ENCODE measurements around the gene SLC30A3.

The SLC30A3 gene

DNA sequence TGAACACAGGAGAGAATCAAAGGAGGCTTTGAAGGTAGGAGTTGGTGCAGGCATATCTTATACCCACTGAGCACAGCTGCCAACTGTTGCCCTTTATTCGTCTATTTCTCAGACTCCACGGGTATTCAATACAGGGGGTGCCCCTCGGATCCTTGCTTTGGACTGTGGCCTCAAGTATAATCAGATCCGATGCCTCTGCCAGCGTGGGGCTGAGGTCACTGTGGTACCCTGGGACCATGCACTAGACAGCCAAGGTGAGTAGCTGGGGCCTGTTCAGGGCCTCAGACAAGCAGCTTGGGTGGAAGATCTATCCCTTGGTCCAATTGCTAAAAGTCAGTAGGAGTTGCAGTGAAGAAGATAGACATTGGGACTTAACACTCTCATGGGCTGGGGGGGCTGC lies 40.4 kb downstream of the SLC30A3 start:
- DNase-seq, result no peak

DNA sequence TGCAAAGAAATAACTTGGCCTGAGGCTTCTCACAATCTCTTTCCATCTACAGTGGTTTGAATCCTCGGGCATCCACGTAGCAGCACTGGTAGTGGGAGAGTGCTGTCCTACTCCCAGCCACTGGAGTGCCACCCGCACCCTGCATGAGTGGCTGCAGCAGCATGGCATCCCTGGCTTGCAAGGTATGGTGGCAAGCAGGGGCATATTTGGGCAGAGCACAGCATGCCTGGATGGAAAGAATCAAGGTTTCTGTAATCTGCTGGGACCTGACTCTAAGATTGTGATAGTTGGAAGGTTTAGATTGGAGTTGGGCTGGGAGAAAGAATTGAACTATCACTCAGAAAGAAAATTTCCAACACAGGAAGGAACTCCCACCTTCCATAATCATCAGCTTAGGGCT lies 41.7 kb downstream of the SLC30A3 start:
- DNase-seq, result no peak

DNA sequence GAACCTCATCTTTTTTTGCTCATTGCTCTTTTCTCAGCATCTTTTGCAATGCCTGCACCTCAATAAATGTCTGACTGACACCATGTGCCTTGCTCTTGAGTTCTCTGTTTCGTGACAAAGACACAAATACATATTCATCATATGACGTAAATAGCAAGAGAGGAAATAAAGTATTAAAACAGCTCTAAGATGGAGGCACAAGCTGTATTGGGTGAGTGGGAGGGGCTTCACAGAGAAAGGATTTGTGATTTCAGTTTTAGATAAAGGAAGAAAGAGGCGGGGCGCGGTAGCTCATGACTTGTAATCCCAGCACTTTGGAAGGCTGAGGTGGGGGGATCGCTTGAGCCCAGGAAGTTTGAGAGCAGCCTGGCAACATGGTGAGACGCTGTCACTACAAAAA lies 42.8 kb downstream of the SLC30A3 start:
- DNase-seq, result no peak

DNA sequence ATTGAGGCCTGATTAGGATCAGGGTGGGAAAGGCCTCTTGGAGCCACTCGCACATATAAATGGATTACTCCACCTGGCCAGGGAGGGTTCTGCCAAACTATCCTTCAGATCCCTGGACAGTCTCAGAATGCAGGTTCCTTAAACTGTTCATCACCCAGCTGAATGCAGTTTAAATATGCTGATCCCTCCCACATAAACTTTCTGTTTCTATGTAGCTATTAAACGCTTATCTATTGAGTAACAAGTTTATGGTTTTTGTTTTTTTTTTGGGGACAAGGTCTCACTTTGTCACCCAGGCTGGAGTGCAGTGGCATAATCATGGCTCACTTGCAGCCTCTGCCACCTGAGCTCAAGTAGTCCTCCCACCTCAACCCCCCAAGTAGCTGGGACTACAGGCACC lies 43.8 kb downstream of the SLC30A3 start:
- DNase-seq, result no peak

DNA sequence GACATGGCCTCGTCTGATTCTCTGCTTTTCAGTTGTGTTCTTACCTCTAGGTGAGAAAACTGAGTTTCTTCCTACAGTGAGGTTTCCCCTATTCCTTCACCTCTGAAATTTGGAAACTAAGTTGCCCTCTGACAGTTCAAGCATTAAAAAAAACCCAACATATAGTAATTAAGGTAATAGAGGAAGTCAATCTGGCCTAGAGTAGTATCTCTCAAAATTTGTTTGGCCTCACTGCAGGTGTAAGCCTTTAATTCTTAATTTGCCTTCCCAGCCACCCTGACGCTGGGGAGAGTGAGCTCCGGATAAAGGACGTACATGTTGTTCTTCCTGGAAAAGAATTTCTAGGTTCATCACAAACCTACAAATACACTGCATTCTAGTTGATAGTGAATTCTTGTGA lies 44.2 kb downstream of the SLC30A3 start:
- no peak for DNase-seq

DNA sequence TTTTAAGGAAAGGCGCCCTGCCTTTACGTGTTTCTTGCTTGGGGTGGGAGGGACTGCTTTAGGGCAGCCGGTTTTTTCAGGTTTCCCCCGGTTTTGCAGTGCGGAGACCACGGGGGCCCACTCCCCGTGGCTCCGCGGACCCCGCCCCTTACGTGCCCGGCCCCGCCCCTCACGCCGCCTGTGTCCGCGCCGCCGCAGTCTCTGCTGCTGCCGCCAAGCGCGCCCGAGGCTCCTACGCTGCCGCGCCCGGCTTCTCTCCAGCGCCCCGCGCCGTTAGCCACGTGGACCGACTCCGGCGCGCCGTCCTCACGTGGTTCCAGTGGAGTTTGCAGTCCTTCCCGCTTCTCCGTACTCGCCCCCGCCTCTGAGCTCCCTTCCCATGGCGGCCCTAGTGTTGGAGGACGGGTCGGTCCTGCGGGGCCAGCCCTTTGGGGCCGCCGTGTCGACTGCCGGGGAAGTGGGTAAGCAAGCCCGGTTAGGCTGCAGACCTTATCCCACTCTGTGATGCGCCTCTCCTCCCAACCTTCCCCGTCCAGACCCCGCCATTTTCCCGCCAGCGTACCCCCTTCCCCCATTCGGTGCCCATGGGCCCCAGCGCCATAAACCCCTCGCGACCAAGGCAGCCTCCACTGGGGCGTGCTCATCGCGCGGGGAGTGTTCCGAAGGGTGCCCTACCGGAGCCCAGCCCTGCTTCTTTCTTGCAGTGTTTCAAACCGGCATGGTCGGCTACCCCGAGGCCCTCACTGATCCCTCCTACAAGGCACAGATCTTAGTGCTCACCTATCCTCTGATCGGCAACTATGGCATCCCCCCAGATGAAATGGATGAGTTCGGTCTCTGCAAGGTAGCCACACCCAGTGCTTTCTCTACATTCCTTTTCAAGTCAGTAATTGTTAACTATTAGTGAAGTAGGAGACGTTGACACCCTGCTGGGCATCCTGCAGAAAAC lies 45.4 kb downstream of the SLC30A3 start, which contains the start of gene CAD:
CAD (plus strand) TSS at position 197 of the 949 bp plus-strand sequence; CDS start at position 380, 183 bp downstream.
- peak; percentile 83 for DNase-seq

DNA sequence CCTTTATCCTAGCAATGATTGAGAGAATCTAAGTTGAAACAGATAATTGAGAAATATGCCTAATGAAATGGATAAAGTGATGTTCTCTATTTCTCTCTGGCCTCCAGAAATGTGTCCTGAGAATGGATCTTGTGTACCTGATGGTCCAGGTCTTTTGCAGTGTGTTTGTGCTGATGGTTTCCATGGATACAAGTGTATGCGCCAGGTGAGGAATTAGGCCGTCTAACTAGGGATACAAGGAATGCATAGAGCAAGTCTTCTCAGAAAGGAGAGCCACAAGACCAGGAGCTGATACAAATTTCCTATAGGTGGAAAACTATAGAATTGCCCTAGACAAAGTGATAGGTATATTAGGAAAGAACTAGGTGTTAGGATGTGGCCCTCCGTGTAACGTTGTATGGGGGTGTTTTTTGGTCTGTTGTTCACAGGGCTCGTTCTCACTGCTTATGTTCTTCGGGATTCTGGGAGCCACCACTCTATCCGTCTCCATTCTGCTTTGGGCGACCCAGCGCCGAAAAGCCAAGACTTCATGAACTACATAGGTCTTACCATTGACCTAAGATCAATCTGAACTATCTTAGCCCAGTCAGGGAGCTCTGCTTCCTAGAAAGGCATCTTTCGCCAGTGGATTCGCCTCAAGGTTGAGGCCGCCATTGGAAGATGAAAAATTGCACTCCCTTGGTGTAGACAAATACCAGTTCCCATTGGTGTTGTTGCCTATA lies 46.3 kb downstream of the SLC30A3 start:
- no peak for DNase-seq

DNA sequence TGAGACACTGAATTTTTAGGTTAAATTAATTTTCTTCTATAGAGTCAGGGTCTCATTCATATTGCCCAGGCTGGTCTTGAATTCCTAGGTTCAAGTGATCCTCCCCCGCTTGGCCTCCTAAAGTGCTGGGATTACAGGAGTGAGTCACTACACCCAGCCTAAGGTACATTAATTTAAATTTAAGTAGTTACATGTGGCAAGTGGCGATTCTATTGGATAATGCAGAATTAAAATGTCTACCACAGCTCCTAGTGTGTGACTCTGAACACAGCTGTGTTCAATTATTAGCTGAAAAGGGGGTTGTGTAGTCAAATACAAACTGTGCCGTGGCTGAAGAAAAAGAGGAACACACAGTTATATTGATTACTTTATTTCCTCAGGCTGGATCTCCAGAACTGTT lies 47.9 kb downstream of the SLC30A3 start:
- DNase-seq, result no peak

DNA sequence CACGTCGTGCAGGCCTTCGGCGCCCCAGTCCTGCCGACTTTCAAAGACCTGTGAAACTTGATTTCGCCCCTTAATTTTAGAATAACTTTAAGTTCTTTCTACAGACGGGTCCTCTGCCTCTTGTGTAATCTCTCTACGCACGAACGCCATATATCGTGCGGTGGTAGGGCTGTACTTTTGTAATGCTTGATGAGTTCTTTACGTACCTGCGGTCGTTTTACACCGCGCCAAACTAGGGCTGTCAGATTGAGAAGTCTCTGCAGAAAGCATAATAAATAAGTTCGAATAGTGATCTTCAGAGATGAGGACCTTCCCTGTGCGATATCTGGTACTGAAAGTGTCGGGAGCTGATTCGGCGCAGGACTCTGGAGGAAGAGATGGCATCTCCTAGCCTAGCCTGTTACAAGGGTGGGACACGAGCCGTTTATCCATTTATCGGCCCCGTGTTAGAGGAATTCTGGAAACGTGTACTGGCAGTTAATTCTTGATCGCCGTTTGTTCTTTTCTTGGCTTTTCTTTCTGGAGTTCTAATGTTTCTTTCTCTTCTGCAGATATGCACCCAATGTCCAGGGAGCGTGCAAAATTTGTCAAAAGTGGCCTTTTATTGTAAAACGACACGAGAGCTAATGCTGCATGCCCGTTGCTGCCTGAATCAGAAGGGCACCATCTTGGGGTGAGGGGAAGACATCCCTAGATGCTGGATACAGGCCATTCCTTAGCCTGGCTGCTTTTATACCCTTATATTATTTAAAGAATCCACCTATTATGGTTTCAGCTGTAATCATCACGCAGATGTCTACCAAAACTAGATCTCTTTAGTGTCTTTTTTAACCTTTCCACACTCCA lies 50.0 kb downstream of the SLC30A3 start:
- no peak for DNase-seq

DNA sequence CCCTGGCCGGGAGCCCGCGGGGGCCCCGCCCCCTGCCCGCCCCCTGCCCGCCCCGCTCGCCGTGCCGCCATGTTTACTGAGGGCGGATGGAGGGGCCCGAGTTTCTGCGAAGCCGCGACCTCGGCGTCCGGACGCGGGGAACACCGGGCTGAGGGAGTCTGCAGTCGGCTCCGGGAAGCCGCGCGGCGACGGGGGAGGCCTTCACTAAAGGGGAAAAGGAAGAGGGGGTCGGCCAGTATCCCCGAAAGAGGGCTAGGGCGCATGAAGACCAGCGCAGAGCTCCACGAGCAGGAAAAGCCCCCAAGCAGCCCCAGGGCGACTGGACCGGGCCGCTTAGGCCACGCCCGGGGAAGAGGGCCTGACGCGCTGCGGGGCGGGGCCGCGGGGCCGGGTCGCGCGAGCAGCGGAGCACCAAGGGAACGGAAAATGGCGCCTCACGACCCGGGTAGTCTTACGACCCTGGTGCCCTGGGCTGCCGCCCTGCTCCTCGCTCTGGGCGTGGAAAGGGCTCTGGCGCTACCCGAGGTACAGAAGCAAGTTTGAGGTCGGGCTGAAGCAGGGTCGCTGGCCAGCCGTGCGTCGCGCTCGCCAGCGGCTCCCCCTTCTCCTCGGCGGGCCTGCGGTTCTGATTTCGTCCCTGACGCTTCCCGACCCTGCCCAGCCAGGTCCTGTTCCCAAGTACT lies 50.8 kb downstream of the SLC30A3 start, which contains the start of the genes ATRAID and SLC5A6:
ATRAID (plus strand) TSS at position 99 of the 683 bp plus-strand sequence; CDS start at position 427, 328 bp downstream.
SLC5A6 (minus strand) TSS at position 326 of the 683 bp plus-strand sequence. CDS start 4,618 bp downstream, outside the sequence.
- DNase-seq, result peak; percentile 86

DNA sequence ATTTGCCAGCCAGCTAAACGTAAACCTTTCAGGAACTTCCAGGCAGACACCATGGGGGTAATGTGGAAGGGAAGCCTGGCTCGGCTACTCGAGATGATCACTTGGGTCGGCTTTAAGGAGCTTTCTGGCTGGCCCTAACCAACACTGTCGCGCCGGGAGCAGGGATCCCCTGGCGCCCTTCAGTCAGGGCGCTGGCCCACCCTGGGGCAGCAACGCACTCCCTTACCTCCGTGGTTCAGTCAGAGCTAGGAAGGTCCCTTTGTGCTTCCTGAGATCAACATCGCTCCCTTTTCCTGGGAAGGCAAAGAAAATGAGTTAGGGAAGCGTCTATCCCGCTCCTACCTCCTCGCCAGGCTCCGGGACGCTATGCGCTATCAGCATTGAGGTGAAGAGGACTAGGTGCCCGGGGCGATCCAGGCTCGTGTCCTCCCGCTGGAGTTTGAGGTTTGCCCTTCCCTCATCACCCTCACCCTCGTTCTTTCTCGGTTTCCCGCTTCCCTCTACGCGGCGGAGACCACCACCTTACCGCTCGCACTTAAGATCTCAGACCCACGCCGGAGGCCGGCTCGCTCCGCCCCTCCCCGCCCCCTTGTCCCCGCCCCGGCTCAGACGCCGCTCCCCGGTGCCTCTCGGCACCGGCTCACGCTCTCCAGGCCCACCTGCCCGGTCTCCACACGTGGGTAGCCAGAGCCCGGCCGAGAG lies 51.5 kb downstream of the SLC30A3 start:
- no peak for DNase-seq

DNA sequence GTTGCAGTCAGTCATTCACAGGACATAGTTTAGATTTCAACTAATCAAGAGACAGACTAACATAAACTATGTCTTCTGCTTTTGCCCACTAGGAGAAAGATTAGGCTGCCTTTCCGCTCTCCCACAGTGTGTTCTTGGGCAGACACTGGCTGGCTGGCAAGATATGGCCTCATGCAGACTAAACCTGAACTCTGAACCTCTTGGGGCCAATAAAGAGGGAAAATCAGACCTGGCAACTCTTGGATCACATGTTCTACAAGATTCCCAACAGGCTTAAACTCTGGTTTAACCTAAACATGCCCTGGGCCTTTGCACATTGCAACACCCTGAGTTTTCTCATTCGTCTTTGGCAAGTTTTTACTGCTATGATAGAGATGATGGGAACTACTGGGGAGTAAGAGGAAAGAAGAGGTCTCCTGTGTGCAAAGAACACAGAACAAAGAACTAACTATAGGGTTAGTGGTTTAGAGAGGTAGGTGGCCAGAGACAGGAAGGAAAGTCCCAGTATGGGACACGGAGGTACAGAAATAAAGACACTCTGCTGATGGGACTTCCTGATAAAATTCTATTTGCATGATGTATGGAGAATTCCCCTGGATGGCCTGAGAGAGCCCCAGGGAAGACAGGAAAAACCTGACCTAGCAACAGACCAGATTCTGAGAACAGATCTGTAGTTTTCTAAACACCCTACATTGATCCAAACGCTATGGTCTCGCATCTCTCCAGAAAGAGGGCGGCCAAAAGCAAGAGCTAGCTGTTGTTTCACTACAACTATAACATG lies 53.0 kb downstream of the SLC30A3 start:
- no peak for DNase-seq

DNA sequence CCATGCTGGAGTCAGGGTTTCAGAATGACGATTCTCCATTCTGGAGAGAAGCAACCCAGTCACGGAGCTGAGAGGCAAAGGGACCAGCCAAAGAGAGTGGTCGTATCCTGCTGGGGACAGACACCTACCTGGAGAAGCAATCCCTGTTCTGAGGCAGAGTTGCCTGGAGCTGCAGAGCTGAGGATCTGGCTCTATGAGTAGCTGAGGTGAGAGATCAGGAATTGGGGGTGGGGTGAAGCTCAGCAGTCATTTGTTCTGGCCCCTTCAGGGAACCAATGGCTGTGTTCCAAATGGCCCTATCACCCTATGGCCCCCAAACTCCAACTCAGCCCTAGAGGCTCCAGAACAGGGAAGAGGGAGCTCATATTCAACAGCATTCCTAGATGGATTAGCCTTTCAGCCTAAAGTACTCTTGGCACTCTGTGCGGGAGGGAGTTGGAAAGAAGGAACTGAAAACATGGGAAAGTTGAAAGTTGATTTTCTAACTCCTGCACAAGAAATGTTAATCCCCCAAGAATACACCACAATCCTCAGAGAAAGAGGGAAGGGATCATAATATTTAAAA lies 54.3 kb downstream of the SLC30A3 start:
- DNase-seq, result no peak

DNA sequence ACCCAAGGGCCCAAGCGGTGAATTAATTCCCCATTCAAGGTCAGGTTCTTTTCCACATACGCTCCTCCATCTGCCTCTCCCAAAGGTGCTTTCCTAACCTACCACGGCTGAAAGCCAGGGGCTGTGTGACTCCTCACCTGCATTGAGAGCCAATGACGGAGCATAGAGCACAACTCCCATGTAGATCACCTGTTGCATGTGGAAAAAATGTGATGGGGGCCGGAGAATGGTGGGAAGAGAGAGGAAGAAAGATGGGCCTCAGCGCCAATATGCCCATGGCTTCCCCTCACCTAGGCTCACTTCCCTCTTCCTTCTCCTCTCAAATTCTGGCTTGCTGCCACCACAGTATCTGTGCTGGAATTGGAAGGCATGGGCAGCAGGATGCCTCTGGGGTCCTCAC lies 56.5 kb downstream of the SLC30A3 start:
- DNase-seq, result no peak

DNA sequence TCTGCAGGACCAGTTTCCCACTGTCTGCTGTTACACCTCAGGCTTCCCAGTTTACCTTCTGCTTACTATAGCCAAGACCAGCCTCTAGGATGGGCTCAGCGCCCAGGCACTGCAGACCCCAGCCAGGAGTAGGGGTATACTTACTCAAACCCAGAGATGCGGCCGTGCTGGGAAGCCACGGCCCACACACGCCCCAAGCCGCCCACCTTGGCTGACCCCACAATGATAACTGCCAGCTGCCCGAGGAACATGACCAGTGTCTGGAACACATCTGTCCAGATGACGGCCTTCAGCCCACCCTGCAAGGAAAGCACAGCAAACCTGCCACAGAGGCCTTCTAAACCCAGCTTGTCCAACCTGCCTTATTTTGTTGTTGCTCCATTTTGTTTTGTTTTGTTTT lies 57.6 kb downstream of the SLC30A3 start:
- DNase-seq, result no peak

DNA sequence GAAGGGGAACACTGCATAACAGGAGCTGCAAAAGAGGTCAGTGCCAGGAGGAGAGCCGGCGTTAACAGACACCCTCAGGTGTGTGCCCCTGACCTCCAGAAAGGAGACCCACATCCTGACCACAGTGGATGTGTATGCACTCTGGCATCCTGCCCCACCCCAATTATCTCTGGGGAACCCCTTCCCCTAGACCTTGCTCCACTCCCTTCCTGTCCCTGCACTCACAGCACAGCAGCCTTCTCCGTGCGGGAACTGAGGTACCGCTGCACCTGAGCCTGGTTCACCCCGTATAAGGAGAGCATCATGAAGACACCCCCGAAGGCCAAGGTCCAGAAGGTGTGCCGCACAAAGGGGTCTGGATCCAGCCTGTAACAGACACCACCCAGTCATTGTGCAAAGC lies 58.3 kb downstream of the SLC30A3 start:
- no peak for DNase-seq

DNA sequence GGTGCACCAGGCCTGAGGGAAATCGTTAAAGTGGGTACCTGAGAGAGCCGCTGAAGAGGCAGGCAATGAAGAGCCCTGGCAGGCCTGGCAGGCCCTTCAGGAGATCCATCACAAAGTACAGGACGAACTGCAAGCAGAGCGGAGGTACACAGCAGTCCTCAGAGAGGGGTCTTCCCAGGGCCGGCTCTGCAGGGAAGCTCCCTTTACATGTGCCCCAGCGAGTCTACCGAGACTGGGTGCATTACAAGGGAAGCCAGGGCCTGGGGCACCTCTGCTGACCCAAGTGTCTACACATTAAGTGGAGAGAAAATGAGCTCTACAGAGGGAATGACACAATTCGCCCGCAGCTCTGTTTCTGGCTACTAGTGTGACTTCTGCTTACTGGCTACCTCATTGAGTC lies 59.1 kb downstream of the SLC30A3 start:
- DNase-seq, result no peak

Measured in activated effector memory CD4-positive, alpha-beta T cell treated with Interleukin-2 at 50 U/mL for 16 hours (primary cell).